Breast epithelium (tissue), 4 donors: ENCODE measurements around the gene MAPKAPK3. TPM values are rescaled to one million over a fixed set of nuclear protein-coding genes. Genes with fewer than 3 reads are reported as not detected.

Source experiments
- DNase-seq, 2 donors: peaks; one replicate each; pipeline ENCODE4 v3.0.0-alpha.2; 2019; ENCODE audit warnings: low spot score in 2 of 2
- H3K27ac ChIP-seq, 2 donors: fragments of 200-600 bp; sonication (generic) in 1 of 2; one replicate each; pipeline ENCODE4 v1.5.1; 2016 to 2019; ENCODE audit warnings: mild to moderate bottlenecking in 1 of 2
- H3K27me3 ChIP-seq, 2 donors: fragments of 200-600 bp; sonication (generic) in 1 of 2; one replicate each; pipeline versions ENCODE4 v1.5.1 to v1.6.0; 2017 to 2019; ENCODE audit warnings: control low read depth in 1 of 2, mild to moderate bottlenecking in 1 of 2
- H3K36me3 ChIP-seq: fragments of 200-600 bp; one replicate; pipeline ENCODE4 v1.5.1; 2019
- H3K4me1 ChIP-seq, 2 donors: fragments of 200-600 bp; sonication (generic); one replicate each; pipeline ENCODE4 v1.5.1; 2016 to 2019; ENCODE audit warnings: control low read depth in 1 of 2
- H3K4me3 ChIP-seq, 3 donors: fragments of 200-600 bp; sonication (generic); 1 replicate in 2 of 3; 2 replicates in 1 of 3; pipeline ENCODE4 v1.5.1; 2016 to 2019; ENCODE audit warnings: mild to moderate bottlenecking in 3 of 3, moderate library complexity in 2 of 3
- H3K9me3 ChIP-seq, 2 donors: fragments of 200-600 bp; sonication (generic) in 1 of 2; one replicate each; pipeline ENCODE4 v1.5.1; 2016 to 2019; ENCODE audit warnings: control low read depth in 1 of 2
- POLR2A ChIP-seq: fragments of 450-650 bp; IDR thresholded peaks from one replicate; pipeline ENCODE4 v1.6.1; 2016; ENCODE audit warnings: antibody characterized with exemption, mild to moderate bottlenecking, moderate library complexity
- POLR2AphosphoS5 ChIP-seq, 3 donors: sonication (generic); formaldehyde crosslinking; IDR thresholded peaks; one replicate each; pipeline ENCODE4 v1.6.1; 2017; ENCODE audit warnings: antibody characterized with exemption in 3 of 3
- intact Hi-C: fragments of 100-400 bp; cut with DNase I; formaldehyde crosslinking; loops from one replicate; pipeline ENCODE4 v1.15.1; 2023; ENCODE audit warnings: low total_unique reads
- total RNA-seq, 3 donors: library from RNA; depleted of rRNA; stranded (reverse); fragments of >200 nt; gene quantifications; one replicate each; pipeline ENCODE4 v1.1.0, GENCODE V29; 2016
- TF ChIP-seq, protein P1 (sequence below), 3 donors: fragments of 450-650 bp; IDR thresholded peaks; one replicate each; pipeline ENCODE4 v1.5.1; 2016 to 2017; ENCODE audit warnings: antibody characterized with exemption in 3 of 3, mild to moderate bottlenecking in 3 of 3, moderate library complexity in 3 of 3

MAPKAPK3 gene
- total RNA-seq, 3 donors from 2014 or later: 30.4 to 38.4 (median 30.8) TPM

DNA sequence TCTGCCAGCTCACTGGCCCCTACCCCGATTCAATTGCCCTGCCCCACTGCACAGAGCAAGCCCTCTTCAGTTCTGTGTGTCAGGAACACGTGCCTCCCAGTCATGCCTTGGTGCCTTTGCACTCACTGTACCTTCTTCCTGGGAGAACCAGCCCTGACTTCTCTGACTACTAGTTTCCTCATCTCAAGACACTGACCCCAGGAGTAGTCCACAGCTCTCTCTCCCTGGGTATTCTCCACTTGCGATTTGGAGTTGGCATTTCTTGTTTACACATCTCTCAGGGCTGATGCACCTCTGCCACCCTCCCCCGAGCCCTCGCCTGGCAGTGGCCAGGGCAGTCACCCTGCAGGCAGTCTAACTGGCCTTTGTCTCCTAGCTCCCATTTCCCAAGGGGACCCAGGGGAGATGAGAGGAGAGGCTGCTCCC, 11.0 kb upstream of the MAPKAPK3 start:
- no peaks in the 10 kb centered on the region for H3K9me3 ChIP-seq
- H3K27me3 ChIP-seq: no peaks in the 10 kb centered on the region
- no peak overlapping the region for H3K4me3 ChIP-seq
- DNase-seq: no peak
- H3K27ac ChIP-seq: peak overlapping the region; percentile 98 to 99
- peaks cover 32 to 91% of the 10 kb centered on the region in 2 donors for H3K4me1 ChIP-seq
- H3K36me3 ChIP-seq: no peaks in the 10 kb centered on the region
- TF ChIP-seq POLR2AphosphoS5 (IDR thresholded peaks at IDR 0.05): no peak
- intact Hi-C loops: no loop called here

DNA sequence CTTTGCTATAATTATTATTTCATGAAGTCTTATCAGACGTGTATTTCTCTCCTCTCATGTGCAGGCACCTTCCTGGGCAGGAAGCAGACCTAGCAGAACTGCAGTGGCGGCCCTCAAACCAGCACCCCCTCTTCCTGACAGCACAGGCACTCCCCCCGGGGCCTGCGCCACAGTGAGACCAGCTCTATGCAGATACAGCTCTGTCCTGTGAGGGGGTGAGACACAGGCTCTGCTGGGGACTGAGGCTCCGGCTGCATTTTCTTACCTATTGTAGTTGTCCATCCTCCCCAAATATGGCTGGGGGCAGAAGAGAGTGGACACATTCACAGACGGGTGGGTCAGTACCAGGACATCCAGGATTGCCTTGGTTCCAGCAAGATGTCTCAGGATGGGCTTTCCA, 10.4 kb upstream of the MAPKAPK3 start:
- Histone ChIP-seq H3K4me3 (no peak overlapping the region), H3K4me1 (peaks cover 32 to 85% of the 10 kb centered on the region in 2 donors), H3K36me3 (no peaks in the 10 kb centered on the region), H3K27ac (peak overlapping the region; percentile 98 to 99), H3K9me3 (no peaks in the 10 kb centered on the region), H3K27me3 (no peaks in the 10 kb centered on the region)
- TF ChIP-seq POLR2AphosphoS5 (IDR thresholded peaks at IDR 0.05) (no peak), POLR2A (no peak)
- TF ChIP-seq, protein P1, sequence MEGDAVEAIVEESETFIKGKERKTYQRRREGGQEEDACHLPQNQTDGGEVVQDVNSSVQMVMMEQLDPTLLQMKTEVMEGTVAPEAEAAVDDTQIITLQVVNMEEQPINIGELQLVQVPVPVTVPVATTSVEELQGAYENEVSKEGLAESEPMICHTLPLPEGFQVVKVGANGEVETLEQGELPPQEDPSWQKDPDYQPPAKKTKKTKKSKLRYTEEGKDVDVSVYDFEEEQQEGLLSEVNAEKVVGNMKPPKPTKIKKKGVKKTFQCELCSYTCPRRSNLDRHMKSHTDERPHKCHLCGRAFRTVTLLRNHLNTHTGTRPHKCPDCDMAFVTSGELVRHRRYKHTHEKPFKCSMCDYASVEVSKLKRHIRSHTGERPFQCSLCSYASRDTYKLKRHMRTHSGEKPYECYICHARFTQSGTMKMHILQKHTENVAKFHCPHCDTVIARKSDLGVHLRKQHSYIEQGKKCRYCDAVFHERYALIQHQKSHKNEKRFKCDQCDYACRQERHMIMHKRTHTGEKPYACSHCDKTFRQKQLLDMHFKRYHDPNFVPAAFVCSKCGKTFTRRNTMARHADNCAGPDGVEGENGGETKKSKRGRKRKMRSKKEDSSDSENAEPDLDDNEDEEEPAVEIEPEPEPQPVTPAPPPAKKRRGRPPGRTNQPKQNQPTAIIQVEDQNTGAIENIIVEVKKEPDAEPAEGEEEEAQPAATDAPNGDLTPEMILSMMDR (IDR thresholded peaks at IDR 0.05): no peak
- intact Hi-C loops: no loop called here
- DNase-seq: no peak

DNA sequence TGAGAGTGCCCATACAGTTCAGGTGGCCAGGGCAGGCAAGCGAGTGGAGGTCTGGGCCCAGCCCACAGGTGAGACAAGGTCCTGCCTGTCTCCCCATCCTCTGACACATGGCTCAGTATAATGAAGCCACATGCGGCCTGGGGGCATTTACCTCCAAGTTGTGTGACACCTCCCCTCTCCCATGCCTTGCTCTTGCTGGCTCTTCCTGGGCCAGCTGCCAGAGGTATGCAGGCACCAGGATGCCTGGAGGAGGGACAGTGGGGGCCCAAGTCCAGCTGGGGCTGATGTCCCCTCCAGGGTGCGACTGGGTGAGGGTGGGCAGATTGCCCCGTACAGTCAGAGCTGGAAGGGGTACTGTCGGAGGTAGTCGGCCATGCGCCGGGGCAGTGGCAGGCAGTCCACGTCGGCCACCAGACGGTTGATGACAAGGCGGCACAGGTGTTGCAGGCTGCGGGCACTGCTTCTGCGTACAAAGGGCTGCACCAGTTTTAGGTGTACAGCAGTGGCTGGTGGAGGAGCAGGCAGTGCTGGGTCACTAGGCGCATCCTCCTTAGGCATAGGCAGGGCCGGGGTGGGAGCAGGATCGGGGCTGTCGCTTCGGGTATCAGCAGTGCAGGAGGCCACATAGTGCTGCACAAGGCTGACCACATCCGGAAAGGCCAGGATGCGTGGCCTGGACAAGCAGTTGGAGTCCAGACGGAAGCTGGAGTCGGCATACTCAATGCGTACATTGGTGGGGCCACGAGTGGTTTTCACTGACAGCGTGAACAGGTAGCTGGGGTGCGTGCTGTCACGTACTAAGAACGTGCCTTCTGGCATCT, 9.5 kb upstream of the MAPKAPK3 start:
- TF ChIP-seq POLR2A (no peak), POLR2AphosphoS5 (IDR thresholded peaks at IDR 0.05) (peak in 2 of 3 donors; percentile 28 to 42)
- TF ChIP-seq, protein P1 (IDR thresholded peaks at IDR 0.05): no peak
- Histone ChIP-seq H3K27ac (peak overlapping the region; percentile 98 to 99), H3K27me3 (no peaks in the 10 kb centered on the region), H3K9me3 (no peaks in the 10 kb centered on the region), H3K4me3 (peak overlapping the region in 1 of 3 donors; percentile 95), H3K36me3 (no peaks in the 10 kb centered on the region), H3K4me1 (peaks cover 29 to 76% of the 10 kb centered on the region in 2 donors)
- DNase-seq: peak; percentile 81
- intact Hi-C loops: no loop called here

DNA sequence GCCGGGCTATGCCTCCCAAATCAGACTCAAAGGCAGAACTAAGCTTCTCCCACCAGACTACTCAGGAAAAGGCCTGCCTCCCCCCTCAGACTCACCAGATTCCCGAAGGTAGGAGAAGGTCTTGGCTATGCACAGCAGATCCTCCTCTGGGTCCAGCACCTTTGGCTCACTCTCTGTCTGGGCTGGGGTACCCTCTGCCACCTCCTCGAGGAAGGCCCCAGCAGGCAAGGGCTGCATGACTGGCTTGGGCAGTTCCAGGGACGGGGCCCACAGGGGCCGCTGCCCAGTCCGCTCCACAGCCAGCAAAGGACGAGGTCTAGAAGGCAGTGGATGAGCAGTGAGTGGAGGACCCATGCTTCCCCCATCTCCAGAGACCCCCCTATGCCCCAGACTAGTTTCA, 8.7 kb upstream of the MAPKAPK3 start:
- no peaks in the 10 kb centered on the region for H3K36me3 ChIP-seq
- intact Hi-C loops: no loop called here
- peak overlapping the region; percentile 98 to 99 for H3K27ac ChIP-seq
- peak overlapping the region in 1 of 3 donors; percentile 95 for H3K4me3 ChIP-seq
- H3K4me1 ChIP-seq: peaks cover 21 to 69% of the 10 kb centered on the region in 2 donors
- no peaks in the 10 kb centered on the region for H3K27me3 ChIP-seq
- no peaks in the 10 kb centered on the region for H3K9me3 ChIP-seq
- TF ChIP-seq, protein P1 (IDR thresholded peaks at IDR 0.05): no peak
- no peak for DNase-seq

DNA sequence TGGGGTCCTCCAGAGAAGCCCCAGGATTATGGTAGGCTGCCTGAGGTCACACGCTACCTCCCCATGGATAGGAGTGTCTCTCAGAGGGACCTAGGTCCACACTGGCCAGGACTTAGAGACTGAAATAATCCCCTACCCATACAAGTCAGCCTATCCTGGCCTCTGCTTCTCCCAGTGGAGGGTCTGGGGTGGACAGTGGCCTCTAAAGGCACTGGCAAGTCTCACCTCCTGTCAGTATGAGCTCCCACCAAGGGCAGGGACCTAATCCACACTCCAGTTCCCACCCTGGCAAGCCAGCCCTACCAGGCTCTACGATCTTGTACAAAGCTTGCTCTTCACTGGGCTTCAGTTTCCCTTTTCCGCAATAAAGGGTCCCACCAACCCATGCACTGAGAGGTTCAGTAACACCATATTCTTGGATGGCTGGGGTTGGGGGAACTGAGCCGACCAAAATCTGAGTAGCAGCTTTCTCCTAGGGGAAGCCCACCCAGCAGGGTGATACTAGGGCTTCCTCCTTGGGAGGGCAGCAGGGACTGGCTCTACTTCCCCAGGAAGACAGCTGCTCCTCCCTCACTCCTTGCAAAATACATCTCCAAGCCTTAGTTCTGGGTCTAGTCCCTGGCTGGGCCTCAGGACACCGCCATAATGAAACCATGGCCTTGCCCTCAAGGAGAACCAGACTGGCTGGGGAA, 7.7 kb upstream of the MAPKAPK3 start:
- Histone ChIP-seq H3K9me3 (no peaks in the 10 kb centered on the region), H3K4me3 (peak overlapping the region; percentile 61 to 95 (median 76)), H3K36me3 (no peaks in the 10 kb centered on the region), H3K4me1 (peaks cover 20 to 59% of the 10 kb centered on the region in 2 donors), H3K27ac (peak overlapping the region; percentile 98 to 99), H3K27me3 (no peaks in the 10 kb centered on the region)
- DNase-seq: no peak
- intact Hi-C loops: no loop called here
- no peak for TF ChIP-seq POLR2A
- TF ChIP-seq POLR2AphosphoS5 (IDR thresholded peaks at IDR 0.05): no peak
- TF ChIP-seq, protein P1 (IDR thresholded peaks at IDR 0.05): no peak
